ENCODE results near the gene SPCS1.
"Not testable (repeated sequence)": the region's sequence is repeated elsewhere in the genome, so short reads cannot be mapped to it uniquely, and the experiment has no call there.

The SPCS1 gene

DNA sequence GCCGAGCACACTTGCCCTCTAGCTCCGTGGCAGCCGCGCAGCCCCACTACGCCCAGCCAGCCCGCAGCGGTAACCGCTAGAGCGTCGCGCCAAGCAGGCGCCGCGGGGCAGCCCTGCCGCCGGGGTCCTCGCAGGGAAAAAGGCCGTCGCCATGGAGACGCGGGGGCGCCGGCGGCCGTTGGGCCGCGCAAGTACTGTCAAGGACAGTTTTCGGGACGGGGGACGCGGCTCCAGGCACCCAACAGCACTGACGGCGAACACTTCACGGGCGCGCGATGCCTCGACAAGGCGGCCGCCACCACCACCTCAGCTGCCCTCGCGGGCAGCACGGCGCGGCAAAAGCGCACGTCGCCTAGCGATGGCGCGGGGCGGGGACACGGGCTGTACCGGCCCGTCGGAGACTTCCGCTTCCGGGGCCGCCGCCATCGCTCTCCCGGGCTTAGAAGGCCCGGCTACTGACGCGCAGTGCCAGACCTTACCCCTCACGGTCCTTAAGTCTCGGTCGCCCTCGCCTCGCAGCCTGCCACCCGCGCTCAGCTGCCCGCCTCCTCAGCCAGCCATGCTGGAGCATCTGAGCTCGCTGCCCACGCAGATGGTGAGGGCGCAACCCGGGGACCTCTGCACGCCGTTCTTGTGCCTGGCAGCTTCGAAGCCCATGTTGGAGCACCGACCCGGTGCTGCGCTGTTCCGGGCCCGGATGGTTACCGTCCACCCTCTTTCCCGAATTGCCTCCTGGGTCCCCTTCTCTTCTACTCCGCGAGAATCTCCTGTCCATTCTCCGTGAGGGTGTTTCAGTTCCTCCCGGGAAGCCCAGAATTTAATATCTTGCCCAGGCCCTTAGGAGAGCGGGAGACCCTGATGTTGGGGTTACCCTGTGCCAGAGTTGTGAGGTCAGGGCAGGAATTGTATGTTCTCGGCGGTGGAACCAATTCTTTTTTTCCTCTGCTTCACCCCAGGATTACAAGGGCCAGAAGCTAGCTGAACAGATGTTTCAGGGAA lies at the start of gene SPCS1, which contains the start of gene GLT8D1:
TSS of gene SPCS1 (plus strand) at position 419 of the 999 bp plus-strand sequence. CDS start at position 560, 141 bp downstream.
TSS of gene GLT8D1 (minus strand) at position 104 of the 999 bp plus-strand sequence. CDS start 5,331 bp downstream, outside the sequence.
- Histone ChIP-seq H3K36me3 (peaks cover 8% of the 10 kb centered on the region), H3K27ac (peak within 1 kb of the TSS; percentile 91), H3K9me3 (no peaks in the 10 kb centered on the region), H3K4me1 (ENCODE audit: control insufficient read depth in 1 of 2, insufficient read depth in 1 of 2, low read depth in 1 of 2, low read length in 1 of 2) (peaks cover 31 to 33% of the 10 kb centered on the region in 2 experiments), H3K4me3 (ENCODE audit: low read depth in 1 of 2, low read length in 1 of 2) (peak within 1 kb of the TSS; percentile 94 to 100), H3K27me3 (no peaks in the 10 kb centered on the region)
- TF ChIP-seq, protein P1, sequence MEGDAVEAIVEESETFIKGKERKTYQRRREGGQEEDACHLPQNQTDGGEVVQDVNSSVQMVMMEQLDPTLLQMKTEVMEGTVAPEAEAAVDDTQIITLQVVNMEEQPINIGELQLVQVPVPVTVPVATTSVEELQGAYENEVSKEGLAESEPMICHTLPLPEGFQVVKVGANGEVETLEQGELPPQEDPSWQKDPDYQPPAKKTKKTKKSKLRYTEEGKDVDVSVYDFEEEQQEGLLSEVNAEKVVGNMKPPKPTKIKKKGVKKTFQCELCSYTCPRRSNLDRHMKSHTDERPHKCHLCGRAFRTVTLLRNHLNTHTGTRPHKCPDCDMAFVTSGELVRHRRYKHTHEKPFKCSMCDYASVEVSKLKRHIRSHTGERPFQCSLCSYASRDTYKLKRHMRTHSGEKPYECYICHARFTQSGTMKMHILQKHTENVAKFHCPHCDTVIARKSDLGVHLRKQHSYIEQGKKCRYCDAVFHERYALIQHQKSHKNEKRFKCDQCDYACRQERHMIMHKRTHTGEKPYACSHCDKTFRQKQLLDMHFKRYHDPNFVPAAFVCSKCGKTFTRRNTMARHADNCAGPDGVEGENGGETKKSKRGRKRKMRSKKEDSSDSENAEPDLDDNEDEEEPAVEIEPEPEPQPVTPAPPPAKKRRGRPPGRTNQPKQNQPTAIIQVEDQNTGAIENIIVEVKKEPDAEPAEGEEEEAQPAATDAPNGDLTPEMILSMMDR (IDR thresholded peaks at IDR 0.05): peak; percentile 50

DNA sequence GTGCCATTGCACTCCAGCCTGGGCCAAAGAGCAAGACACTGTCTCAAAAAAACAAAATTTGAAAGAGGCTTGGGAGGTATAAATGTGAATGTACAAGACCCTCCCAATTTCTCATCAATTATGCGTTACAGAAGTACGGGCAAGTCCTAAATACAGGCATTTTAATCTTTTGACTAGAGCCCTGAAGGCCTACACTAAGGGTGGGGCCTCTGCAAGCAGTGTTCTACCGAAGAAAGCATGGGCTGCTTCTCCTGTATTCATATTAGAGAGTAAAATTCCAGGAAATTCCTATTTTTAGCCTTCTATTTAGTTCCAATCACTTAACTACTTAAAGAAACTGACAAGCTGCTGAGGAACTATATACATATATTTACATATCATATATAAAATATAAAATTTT lies 45.9 kb upstream of the SPCS1 start:
- H3K4me1 ChIP-seq (ENCODE audit: control insufficient read depth in 1 of 2, insufficient read depth in 1 of 2, low read depth in 1 of 2, low read length in 1 of 2): no peaks in the 10 kb centered on the region
- TF ChIP-seq, protein P1 (IDR thresholded peaks at IDR 0.05): no peak
- H3K9me3 ChIP-seq: no peaks in the 10 kb centered on the region
- no peaks in the 10 kb centered on the region for H3K27me3 ChIP-seq
- no peak overlapping the region for H3K4me3 ChIP-seq (ENCODE audit: low read depth in 1 of 2, low read length in 1 of 2)
- H3K36me3 ChIP-seq: peaks cover 74% of the 10 kb centered on the region
- no peak overlapping the region for H3K27ac ChIP-seq

DNA sequence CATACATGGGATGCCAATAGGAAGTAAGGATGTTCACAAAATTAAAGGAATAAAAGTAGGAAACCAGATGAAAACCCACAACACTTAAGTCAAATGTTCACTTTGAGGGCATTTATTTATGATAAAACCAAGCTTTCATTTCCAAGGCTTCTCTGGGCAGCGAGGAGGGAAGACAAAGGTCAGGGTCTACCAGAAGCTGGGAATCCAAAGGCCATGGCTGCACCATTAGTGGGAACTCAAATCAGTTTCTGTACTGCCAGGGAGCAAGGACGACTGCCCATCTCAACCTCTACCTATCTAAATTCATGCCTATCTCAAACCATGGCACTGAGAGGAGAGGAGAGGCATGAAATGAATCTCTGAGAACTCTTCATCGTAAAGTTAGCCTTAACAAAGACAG lies 42.8 kb upstream of the SPCS1 start:
- H3K4me1 ChIP-seq (ENCODE audit: control insufficient read depth in 1 of 2, insufficient read depth in 1 of 2, low read depth in 1 of 2, low read length in 1 of 2): no peaks in the 10 kb centered on the region
- no peak overlapping the region for H3K4me3 ChIP-seq (ENCODE audit: low read depth in 1 of 2, low read length in 1 of 2)
- TF ChIP-seq, protein P1 (IDR thresholded peaks at IDR 0.05): no peak
- no peaks in the 10 kb centered on the region for H3K27me3 ChIP-seq
- H3K36me3 ChIP-seq: peaks cover 64% of the 10 kb centered on the region
- no peak overlapping the region for H3K27ac ChIP-seq
- H3K9me3 ChIP-seq: no peaks in the 10 kb centered on the region

DNA sequence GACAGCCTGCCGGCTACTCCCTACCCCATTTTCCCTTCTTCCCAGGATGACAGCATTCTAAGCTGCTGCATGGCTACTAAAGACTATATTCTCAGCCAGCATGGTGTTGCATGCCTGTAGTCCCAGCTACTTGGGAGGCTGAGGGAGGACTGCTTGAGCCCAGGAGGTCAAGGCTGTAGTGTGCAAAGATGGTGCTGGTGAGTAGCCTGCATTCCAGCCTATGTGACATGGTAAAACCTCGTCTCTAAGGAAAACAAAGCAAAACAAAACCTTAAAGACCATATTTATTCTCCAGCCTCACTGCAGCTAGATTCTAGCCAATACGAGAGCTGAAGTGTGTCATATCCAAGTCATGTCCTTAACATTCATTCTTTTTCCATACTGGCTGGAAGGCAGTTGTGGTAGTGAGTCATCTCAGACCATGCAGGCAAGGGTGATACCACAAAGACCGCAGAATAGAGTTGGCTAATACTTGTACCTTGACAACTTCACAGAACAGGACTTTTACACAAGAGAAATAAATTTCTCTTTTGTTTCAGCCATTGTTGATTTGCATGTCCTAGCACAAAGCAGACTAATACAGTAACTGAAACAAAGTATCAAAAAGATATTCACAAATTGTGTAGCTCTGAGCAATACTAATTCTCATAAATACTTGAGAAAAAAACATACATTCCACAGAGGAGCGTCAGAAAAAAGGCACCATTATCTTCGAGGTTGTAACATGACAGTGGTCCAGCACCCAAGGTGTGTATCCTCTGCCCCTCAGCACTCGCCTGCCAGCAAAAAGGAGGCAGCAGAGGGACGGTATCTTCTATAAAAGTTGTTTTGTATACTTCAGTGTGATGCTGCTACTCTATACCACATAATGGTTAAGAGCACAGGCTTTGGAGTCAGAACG lies 35.0 kb upstream of the SPCS1 start:
- TF ChIP-seq, protein P1 (IDR thresholded peaks at IDR 0.05): no peak
- H3K4me1 ChIP-seq (ENCODE audit: control insufficient read depth in 1 of 2, insufficient read depth in 1 of 2, low read depth in 1 of 2, low read length in 1 of 2): peaks cover 11 to 24% of the 10 kb centered on the region in 2 experiments
- H3K36me3 ChIP-seq: peaks cover 33% of the 10 kb centered on the region
- peak overlapping the region; percentile 67 for H3K27ac ChIP-seq
- H3K4me3 ChIP-seq (ENCODE audit: low read depth in 1 of 2, low read length in 1 of 2): no peak overlapping the region
- no peaks in the 10 kb centered on the region for H3K27me3 ChIP-seq
- H3K9me3 ChIP-seq: no peaks in the 10 kb centered on the region

DNA sequence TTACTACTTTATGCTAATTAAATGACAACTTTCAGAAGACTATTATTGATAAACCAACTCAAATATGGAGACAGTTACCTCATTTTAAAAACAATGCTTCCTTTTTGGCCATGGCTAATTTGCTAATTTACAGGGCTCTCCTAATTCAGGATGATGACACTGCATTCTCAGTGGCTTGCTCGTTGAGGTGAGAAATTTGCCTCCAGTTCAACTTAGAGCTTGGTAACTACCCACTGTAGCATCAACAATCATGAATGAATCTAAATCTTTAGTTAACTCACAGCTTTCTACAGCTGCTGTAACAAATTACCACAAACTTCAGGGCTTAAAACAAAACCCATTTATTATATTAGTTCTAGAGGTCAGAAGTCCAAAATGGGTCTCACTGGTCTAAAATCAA lies 34.2 kb upstream of the SPCS1 start:
- H3K4me1 ChIP-seq (ENCODE audit: control insufficient read depth in 1 of 2, insufficient read depth in 1 of 2, low read depth in 1 of 2, low read length in 1 of 2): peaks cover 11 to 24% of the 10 kb centered on the region in 2 experiments
- no peak overlapping the region for H3K4me3 ChIP-seq (ENCODE audit: low read depth in 1 of 2, low read length in 1 of 2)
- H3K27me3 ChIP-seq: no peaks in the 10 kb centered on the region
- TF ChIP-seq, protein P1 (IDR thresholded peaks at IDR 0.05): no peak
- H3K27ac ChIP-seq: peak overlapping the region; percentile 67
- H3K36me3 ChIP-seq: peaks cover 34% of the 10 kb centered on the region
- H3K9me3 ChIP-seq: no peaks in the 10 kb centered on the region

DNA sequence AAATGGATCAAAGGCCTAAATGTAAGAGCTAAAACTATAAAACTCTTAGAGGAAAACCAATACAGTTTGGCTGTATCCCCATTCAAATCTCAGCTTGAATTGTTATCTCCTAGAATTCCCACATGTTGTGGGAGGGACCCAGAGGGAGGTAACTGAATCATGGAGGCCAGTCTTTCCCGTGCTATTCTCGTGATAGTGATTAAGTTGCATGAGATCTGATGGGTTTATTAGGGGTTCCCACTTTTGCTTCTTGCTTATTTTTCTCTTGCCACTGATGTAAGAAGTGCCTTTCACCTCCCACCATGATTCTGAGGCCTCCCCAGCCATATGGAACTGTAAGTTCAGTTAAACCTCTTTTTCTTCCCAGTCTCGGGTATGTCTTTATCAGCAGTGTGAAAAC lies 29.7 kb upstream of the SPCS1 start:
- H3K27me3 ChIP-seq; H3K4me3 ChIP-seq (ENCODE audit: low read depth in 1 of 2, low read length in 1 of 2); H3K4me1 ChIP-seq (ENCODE audit: control insufficient read depth in 1 of 2, insufficient read depth in 1 of 2, low read depth in 1 of 2, low read length in 1 of 2); H3K27ac ChIP-seq; H3K9me3 ChIP-seq: not testable (repeated sequence)
- peaks cover 54% of the 10 kb centered on the region for H3K36me3 ChIP-seq

Data from neutrophil (primary cell).